HG03139 (cell line): ENCODE data around the gene CALD1.

Experiments
- ATAC-seq: cut with Tn5 transposase; IDR thresholded peaks from one replicate; pipeline ENCODE4 v1.9.1; 2021; ENCODE audit not compliant: unreplicated experiment

Gene CALD1

GRCh38 chr7:134854816-134855215 lies 75.4 kb downstream of the CALD1 start:
- ATAC-seq = no peak

DNA sequence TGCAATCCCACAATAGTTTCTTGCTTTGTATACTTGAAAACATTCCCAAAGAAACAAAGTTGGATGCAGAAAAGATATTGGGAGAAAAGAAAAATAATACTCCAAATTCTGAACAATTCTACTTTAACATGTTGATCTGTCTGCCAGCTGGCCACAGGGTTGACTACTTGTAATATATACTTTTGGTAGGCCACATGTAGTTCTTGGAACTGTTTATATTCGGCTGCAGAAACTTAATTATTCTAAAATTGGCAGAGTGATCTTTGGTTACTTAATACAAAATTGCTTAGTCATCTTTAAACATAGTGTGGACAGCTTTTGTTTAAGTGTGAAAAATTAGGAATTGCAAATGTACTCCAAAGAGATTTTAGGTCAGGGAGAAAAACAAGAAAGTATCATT lies 76.0 kb downstream of the CALD1 start:
- no peak for ATAC-seq

- ATAC-seq = no peak
Measured at GRCh38 chr7:134856091-134856490, 76.7 kb downstream of the CALD1 start.

GRCh38 chr7:134856691-134857090 lies 77.3 kb downstream of the CALD1 start:
- ATAC-seq = no peak

DNA sequence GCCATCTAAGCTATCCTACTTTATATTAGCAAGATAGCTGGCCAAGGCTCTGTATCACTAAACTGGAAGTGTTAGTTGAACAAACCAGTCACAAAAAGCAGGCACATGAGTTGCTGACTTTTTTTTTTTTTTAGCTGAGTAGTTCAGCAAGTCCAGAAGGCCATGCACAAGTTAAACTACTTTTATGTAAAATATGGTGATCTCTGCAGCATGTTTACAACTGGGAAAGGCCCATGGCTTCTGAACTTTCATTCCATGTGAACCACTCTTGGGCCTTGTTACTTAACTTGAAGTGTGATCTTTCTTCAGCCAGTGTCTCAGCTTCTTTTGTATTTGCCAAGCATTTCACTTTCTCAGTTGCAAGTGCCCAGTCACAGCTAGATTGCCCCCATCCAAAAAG lies 78.5 kb downstream of the CALD1 start:
- ATAC-seq = no peak

DNA sequence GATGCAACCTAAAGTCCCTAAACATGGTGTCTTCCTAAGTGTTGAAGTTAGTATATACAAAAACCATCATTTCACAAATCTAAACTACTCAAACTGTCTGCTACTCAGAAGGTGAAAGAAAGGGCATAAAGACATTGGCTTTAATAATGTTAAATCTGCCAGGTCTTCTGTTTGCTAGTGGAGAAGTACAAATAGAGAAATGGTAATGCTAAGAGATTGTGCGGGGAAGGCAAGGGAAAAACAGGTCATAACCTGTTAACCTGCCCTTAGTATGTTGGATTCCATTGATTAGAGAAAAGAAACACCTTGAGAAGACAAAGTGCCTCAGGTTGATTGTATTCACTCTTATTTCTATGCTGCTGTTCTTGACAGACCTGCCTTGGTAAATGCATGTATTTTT lies 80.3 kb downstream of the CALD1 start:
- ATAC-seq = no peak

- no peak for ATAC-seq
Measured at GRCh38 chr7:134865001-134865845, 85.8 kb downstream of the CALD1 start.

- ATAC-seq = no peak
Measured at GRCh38 chr7:134866617-134867016, 87.2 kb downstream of the CALD1 start.

GRCh38 chr7:134870156-134870555 lies 90.7 kb downstream of the CALD1 start:
- no peak for ATAC-seq

GRCh38 chr7:134870781-134871180 lies 91.3 kb downstream of the CALD1 start:
- ATAC-seq = no peak

- ATAC-seq = no peak
Measured at GRCh38 chr7:134873253-134873652, 93.8 kb downstream of the CALD1 start.

DNA sequence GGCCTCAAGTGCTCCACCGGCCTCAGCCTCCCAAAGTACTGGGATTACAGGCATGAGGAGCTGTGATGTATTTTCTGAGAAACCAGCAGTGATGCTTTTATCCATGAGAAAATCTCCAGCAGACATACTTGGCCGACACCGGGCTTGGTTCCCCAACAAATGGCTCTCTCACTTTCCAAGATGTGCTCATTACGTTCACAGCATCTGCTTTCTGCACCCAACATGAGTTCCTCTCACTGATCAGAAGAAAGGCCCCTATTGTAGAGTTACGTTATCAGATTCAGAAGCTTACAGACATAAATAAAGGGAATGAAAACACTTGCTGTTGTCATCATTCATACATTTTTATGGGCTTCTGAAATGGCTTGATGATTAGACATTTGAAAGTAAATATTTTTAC lies 95.0 kb downstream of the CALD1 start:
- ATAC-seq = no peak

- no peak for ATAC-seq
Measured at GRCh38 chr7:134875867-134876266, 96.4 kb downstream of the CALD1 start.

DNA sequence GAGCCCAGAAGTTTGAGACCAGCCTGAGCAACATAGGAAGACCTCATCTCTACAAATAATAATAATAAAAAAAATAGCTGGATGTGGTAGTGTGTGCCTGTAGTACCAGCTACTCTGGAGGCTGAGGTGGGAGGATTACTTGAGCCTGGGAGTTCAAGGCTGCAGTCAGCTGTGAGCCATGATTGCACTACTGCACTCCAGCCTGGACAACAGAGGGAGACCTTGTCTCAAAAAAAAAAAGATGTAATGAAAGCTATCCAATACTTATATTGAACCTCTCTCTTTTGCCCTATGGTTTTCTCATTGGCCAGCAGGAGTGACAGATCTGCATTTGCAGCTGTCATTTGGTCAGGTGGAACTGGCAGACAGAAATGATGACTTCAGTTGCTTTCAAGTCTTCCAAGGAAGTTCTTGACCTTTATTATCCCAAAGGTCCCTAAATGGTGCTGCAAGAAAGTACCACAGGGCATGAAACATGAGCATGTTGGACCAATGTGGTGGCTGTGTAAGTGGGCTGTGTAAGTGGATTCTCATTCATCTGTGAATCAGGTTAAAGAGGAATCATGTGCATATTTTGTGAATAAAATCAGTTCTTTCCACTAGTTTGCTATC lies 99.4 kb downstream of the CALD1 start:
- ATAC-seq = no peak

GRCh38 chr7:134879815-134880475 lies 100.5 kb downstream of the CALD1 start:
- no peak for ATAC-seq

DNA sequence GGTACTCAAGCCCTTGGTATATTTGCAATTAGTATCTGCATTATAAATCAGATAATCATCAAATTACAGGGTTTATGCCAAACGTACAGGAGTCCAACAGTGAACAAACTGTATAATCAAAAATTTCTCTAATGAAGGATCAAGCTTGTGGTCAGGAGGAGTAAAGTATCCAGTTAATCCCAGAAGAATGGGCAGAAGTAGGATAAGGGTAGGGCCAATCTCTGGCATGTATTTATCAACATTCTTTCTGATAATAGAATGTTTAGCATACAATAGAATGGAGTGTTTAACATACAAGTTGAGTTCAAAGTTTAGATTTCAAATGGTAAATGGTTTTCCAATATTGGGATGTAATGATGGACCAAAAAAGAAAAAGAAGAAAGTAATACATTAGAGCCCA lies 103.0 kb downstream of the CALD1 start:
- no peak for ATAC-seq

- no peak for ATAC-seq
Measured at GRCh38 chr7:134885967-134886352, 106.5 kb downstream of the CALD1 start.

- no peak for ATAC-seq
Measured at GRCh38 chr7:134886353-134887057, 107.1 kb downstream of the CALD1 start.

DNA sequence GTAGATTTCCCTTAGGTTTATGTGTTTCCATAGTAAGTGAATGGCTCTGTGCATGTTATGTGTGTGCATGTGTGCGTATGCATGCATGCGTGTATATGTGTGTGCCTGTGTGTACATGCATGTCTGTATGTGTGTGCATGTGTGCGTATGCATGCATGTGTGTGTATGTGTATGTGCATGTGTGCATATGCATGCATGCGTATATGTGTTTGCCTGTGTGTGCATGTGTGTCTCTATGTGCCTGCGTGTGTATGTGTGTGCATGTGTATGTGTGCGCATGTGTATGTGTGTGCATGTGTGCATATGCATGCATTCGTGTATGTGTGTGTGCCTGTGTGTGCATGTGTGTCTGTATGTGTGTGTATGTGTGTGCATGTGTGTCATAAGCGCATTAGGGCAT lies 108.1 kb downstream of the CALD1 start:
- no peak for ATAC-seq

GRCh38 chr7:134888141-134888740 lies 108.8 kb downstream of the CALD1 start:
- ATAC-seq = no peak
